ENCODE results near the gene KLHDC3. TPM values are rescaled to one million over a fixed set of nuclear protein-coding genes. Genes with fewer than 3 reads are reported as not detected.

Gene KLHDC3
- total and polyA plus RNA-seq, 2 donors (not counting 1 experiment from before 2014, with no cell fraction given): 54.0 to 54.5 TPM

- Histone ChIP-seq H4K20me1 (ENCODE audit: control insufficient read depth, extremely low read depth, insufficient read depth, low read length) (no peaks in the 10 kb centered on the region), H3K27me3 (ENCODE audit: control insufficient read depth, insufficient read depth, low read length) (no peaks in the 10 kb centered on the region), H3K27ac (ENCODE audit: insufficient read depth, low read length) (no peak overlapping the region), H3K79me2 (ENCODE audit: control insufficient read depth, insufficient read depth, low read length) (no peaks in the 10 kb centered on the region), H3K4me2 (ENCODE audit: extremely low read depth, insufficient read depth, low read length) (no peak overlapping the region), H3K36me3 (ENCODE audit: control insufficient read depth, insufficient read depth, low read length) (peaks cover 12% of the 10 kb centered on the region), H3K4me3 (replicated peaks in 1 of 4; ENCODE audit: control extremely low read depth in 1 of 4, insufficient read depth in 1 of 4, low read depth in 3 of 4, low read length in 4 of 4) (no peak overlapping the region), H3K9ac (ENCODE audit: insufficient read depth, low read length) (no peak overlapping the region), H2AFZ (ENCODE audit: low read length) (no peak overlapping the region), H3K9me3 (ENCODE audit: control insufficient read depth, insufficient read depth, low read depth, low read length) (no peaks in the 10 kb centered on the region), H3K4me1 (ENCODE audit: control insufficient read depth, extremely low read depth, insufficient read depth, low read length) (no peaks in the 10 kb centered on the region)
- TF ChIP-seq EZH2 (IDR thresholded peaks at IDR 0.05; ENCODE audit: low read length, missing control alignments) (no peak), CTCF (conservative IDR thresholded peaks at IDR 0.05 in 1 of 2, IDR thresholded peaks at IDR 0.05 in 1 of 2; ENCODE audit: low read depth in 1 of 2, low read length in 2 of 2) (no peak)
- no peak for DNase-seq (ENCODE audit: low read depth in 2 of 2)
Observed at GRCh38 chr6:43032326-43032725, 18.3 kb downstream of the KLHDC3 start.

- H3K9me3 ChIP-seq (ENCODE audit: control insufficient read depth, insufficient read depth, low read depth, low read length): no peaks in the 10 kb centered on the region
- TF ChIP-seq EZH2 (IDR thresholded peaks at IDR 0.05; ENCODE audit: low read length, missing control alignments) (no peak), CTCF (conservative IDR thresholded peaks at IDR 0.05 in 1 of 2, IDR thresholded peaks at IDR 0.05 in 1 of 2; ENCODE audit: low read depth in 1 of 2, low read length in 2 of 2) (no peak)
- no peaks in the 10 kb centered on the region for H3K4me1 ChIP-seq (ENCODE audit: control insufficient read depth, extremely low read depth, insufficient read depth, low read length)
- no peak overlapping the region for H3K4me3 ChIP-seq (replicated peaks in 1 of 4; ENCODE audit: control extremely low read depth in 1 of 4, insufficient read depth in 1 of 4, low read depth in 3 of 4, low read length in 4 of 4)
- no peak overlapping the region for H2AFZ ChIP-seq (ENCODE audit: low read length)
- no peak overlapping the region for H3K4me2 ChIP-seq (ENCODE audit: extremely low read depth, insufficient read depth, low read length)
- no peak for DNase-seq (ENCODE audit: low read depth in 2 of 2)
- no peaks in the 10 kb centered on the region for H3K27me3 ChIP-seq (ENCODE audit: control insufficient read depth, insufficient read depth, low read length)
- H3K79me2 ChIP-seq (ENCODE audit: control insufficient read depth, insufficient read depth, low read length): no peaks in the 10 kb centered on the region
- H3K9ac ChIP-seq (ENCODE audit: insufficient read depth, low read length): no peak overlapping the region
- H4K20me1 ChIP-seq (ENCODE audit: control insufficient read depth, extremely low read depth, insufficient read depth, low read length): no peaks in the 10 kb centered on the region
- peaks cover 18% of the 10 kb centered on the region for H3K36me3 ChIP-seq (ENCODE audit: control insufficient read depth, insufficient read depth, low read length)
- no peak overlapping the region for H3K27ac ChIP-seq (ENCODE audit: insufficient read depth, low read length)
Observed at GRCh38 chr6:43033496-43034189, 19.6 kb downstream of the KLHDC3 start.

GRCh38 chr6:43034190-43034525 lies 20.1 kb downstream of the KLHDC3 start:
- Histone ChIP-seq H3K4me3 (replicated peaks in 1 of 4; ENCODE audit: control extremely low read depth in 1 of 4, insufficient read depth in 1 of 4, low read depth in 3 of 4, low read length in 4 of 4) (no peak overlapping the region), H3K79me2 (ENCODE audit: control insufficient read depth, insufficient read depth, low read length) (no peaks in the 10 kb centered on the region), H3K27ac (ENCODE audit: insufficient read depth, low read length) (no peak overlapping the region), H3K4me2 (ENCODE audit: extremely low read depth, insufficient read depth, low read length) (no peak overlapping the region), H3K9ac (ENCODE audit: insufficient read depth, low read length) (no peak overlapping the region), H3K27me3 (ENCODE audit: control insufficient read depth, insufficient read depth, low read length) (no peaks in the 10 kb centered on the region), H3K9me3 (ENCODE audit: control insufficient read depth, insufficient read depth, low read depth, low read length) (no peaks in the 10 kb centered on the region), H2AFZ (ENCODE audit: low read length) (no peak overlapping the region), H4K20me1 (ENCODE audit: control insufficient read depth, extremely low read depth, insufficient read depth, low read length) (no peaks in the 10 kb centered on the region), H3K36me3 (ENCODE audit: control insufficient read depth, insufficient read depth, low read length) (peaks cover 20% of the 10 kb centered on the region), H3K4me1 (ENCODE audit: control insufficient read depth, extremely low read depth, insufficient read depth, low read length) (no peaks in the 10 kb centered on the region)
- TF ChIP-seq CTCF (conservative IDR thresholded peaks at IDR 0.05 in 1 of 2, IDR thresholded peaks at IDR 0.05 in 1 of 2; ENCODE audit: low read depth in 1 of 2, low read length in 2 of 2) (no peak), EZH2 (IDR thresholded peaks at IDR 0.05; ENCODE audit: low read length, missing control alignments) (no peak)
- no peak for DNase-seq (ENCODE audit: low read depth in 2 of 2)
